ENCODE data around the gene SLN. TPM values are rescaled to one million over a fixed set of nuclear protein-coding genes. Genes with fewer than 3 reads are reported as not detected.

The SLN gene
- total and polyA plus RNA-seq, 2 donors (not counting 3 experiments of a cell fraction or from before 2014, with no cell fraction given): 0.25 TPM; not detected in 1

GRCh38 chr11:107659310-107659709, 52.5 kb downstream of the SLN start:
- Histone ChIP-seq H3K27me3 (ENCODE audit: control insufficient read depth in 2 of 2, insufficient read depth in 2 of 2, low read length in 2 of 2) (no peaks in the 10 kb centered on the region), H3K36me3 (ENCODE audit: control insufficient read depth in 2 of 2, extremely low read depth in 1 of 2, insufficient read depth in 2 of 2, low read length in 2 of 2) (no peaks in the 10 kb centered on the region), H3K4me2 (ENCODE audit: insufficient read depth, low read length) (no peak overlapping the region), H3K9ac (replicated peaks; ENCODE audit: extremely low read depth, insufficient read depth, low read length) (no peak overlapping the region), H3K9me1 (replicated peaks; ENCODE audit: control insufficient read depth, extremely low read depth, insufficient read depth, low read length) (peaks cover 2% of the 10 kb centered on the region), H3K4me3 (replicated peaks in 1 of 3; ENCODE audit: insufficient read depth in 1 of 3, low read depth in 1 of 3, low read length in 3 of 3) (no peak overlapping the region), H3K27ac (ENCODE audit: insufficient read depth, low read depth, low read length) (no peak overlapping the region), H3K79me2 (ENCODE audit: control insufficient read depth, insufficient read depth, low read length) (no peaks in the 10 kb centered on the region), H3K9me3 (replicated peaks; ENCODE audit: control insufficient read depth, insufficient read depth, low read length) (no peaks in the 10 kb centered on the region), H3K4me1 (ENCODE audit: control insufficient read depth, extremely low read depth, insufficient read depth, low read length) (no peaks in the 10 kb centered on the region), H2AFZ (ENCODE audit: low read depth, low read length) (no peak overlapping the region), H4K20me1 (replicated peaks; ENCODE audit: control insufficient read depth, extremely low read depth, insufficient read depth, low read length) (no peaks in the 10 kb centered on the region)
- ChIA-PET CTCF (no interaction called here), POLR2A (no interaction called here)
- DNase-seq (ENCODE audit: low read depth, low spot score): no peak
- TF ChIP-seq FOS (IDR thresholded peaks at IDR 0.05; ENCODE audit: borderline replicate concordance, insufficient read depth, low read length): no peak
- TF ChIP-seq GATA2 (IDR thresholded peaks at IDR 0.05; ENCODE audit: insufficient read depth, insufficient read length, low read depth, low read length): no peak
- no peak for TF ChIP-seq MYC (IDR thresholded peaks at IDR 0.05; ENCODE audit: low read depth, low read length)
- TF ChIP-seq JUN (IDR thresholded peaks at IDR 0.05; ENCODE audit: borderline replicate concordance, insufficient read depth, insufficient read length, low read depth): no peak
- TF ChIP-seq EZH2 (IDR thresholded peaks at IDR 0.05; ENCODE audit: borderline replicate concordance, low read depth, low read length, severe bottlenecking): no peak
- no peak for TF ChIP-seq POLR2A (IDR thresholded peaks at IDR 0.05; ENCODE audit: low read depth, low read length)
- no peak for FAIRE-seq
- intact Hi-C loops (cut with micrococcal nuclease): no loop called here
- no TSS peak for BruUV-seq (replicated peaks)
- dilution Hi-C loops (cut with MboI; ENCODE audit: extremely low pct_ligation_motif_present, low sequenced_read_pairs): no loop called here

Other genes with a start within 250 kb of the SLN start
- 9.8 and 10.2 TPM in 2 replicates for gene ALKBH8, start 146.3 kb downstream of the SLN start, total RNA-seq
- gene ALKBH8, start 146.3 kb downstream of the SLN start, polyA plus RNA-seq: 1.5 and 2.6 TPM in 2 replicates
- 0.53 and 2.4 TPM in 2 replicates for gene ELMOD1, start 120.9 kb downstream of the SLN start, total RNA-seq
- 0.80 and 1.6 TPM in 2 replicates for gene ELMOD1, start 120.9 kb downstream of the SLN start, polyA plus RNA-seq
- gene SLC35F2, start 146.7 kb upstream of the SLN start, total RNA-seq: 57.8 and 59.7 TPM in 2 replicates
- 37.2 and 41.0 TPM in 2 replicates for gene SLC35F2, start 146.7 kb upstream of the SLN start, polyA plus RNA-seq
- gene RAB39A, start 216.4 kb upstream of the SLN start, total RNA-seq: not detected in 2 replicates
- not detected in 2 replicates for gene RAB39A, start 216.4 kb upstream of the SLN start, polyA plus RNA-seq

Data from endothelial cell of umbilical vein (primary cell).